ENCODE measurements around the gene PAX5.

- no peak for TF ChIP-seq CTCF (IDR thresholded peaks at IDR 0.05)
- no peak for TF ChIP-seq SMAD4 (CRISPR knock-in tag; IDR thresholded peaks at IDR 0.05)
- no peak for TF ChIP-seq ELF4 (CRISPR knock-in tag; IDR thresholded peaks at IDR 0.05; ENCODE audit: low read depth)
- no peak for TF ChIP-seq ZNF423 (CRISPR knock-in tag; IDR thresholded peaks at IDR 0.05)
- TF ChIP-seq MAX (CRISPR knock-in tag; IDR thresholded peaks at IDR 0.05), result no peak
- no peak for TF ChIP-seq USF1 (CRISPR knock-in tag; IDR thresholded peaks at IDR 0.05)
- TF ChIP-seq FOXK1 (CRISPR knock-in tag; IDR thresholded peaks at IDR 0.05), result no peak
- no peak for TF ChIP-seq HMGXB4 (CRISPR knock-in tag; IDR thresholded peaks at IDR 0.05)
- no peak for TF ChIP-seq EMX1 (CRISPR knock-in tag; IDR thresholded peaks at IDR 0.05)
- no peak for TF ChIP-seq PRDM15 (CRISPR knock-in tag; IDR thresholded peaks at IDR 0.05)
- no peak for TF ChIP-seq NR3C1 (CRISPR knock-in tag; conservative IDR thresholded peaks at IDR 0.05; ENCODE audit: low read depth)
- TF ChIP-seq ARID4B (CRISPR knock-in tag; IDR thresholded peaks at IDR 0.05; ENCODE audit: borderline replicate concordance), result no peak
- no peak for TF ChIP-seq OVOL2 (CRISPR knock-in tag; IDR thresholded peaks at IDR 0.05; ENCODE audit: borderline replicate concordance)
These were observed 5.5 kb downstream of the PAX5 start for GRCh38 chr9:37028420-37029031.

Data from WTC11 (cell line).